GM19328 (cell line): ENCODE measurements around the gene IL1R1.

Experiments
- ATAC-seq: cut with Tn5 transposase; IDR thresholded peaks from one replicate; pipeline ENCODE4 v1.9.1; 2021; ENCODE audit warnings: mild to moderate bottlenecking, moderate library complexity; ENCODE audit not compliant: unreplicated experiment

The IL1R1 gene

GRCh38 chr2:102166189-102166845, 23.8 kb downstream of the IL1R1 start:
- no peak for ATAC-seq

- no peak for ATAC-seq
Measured at GRCh38 chr2:102168026-102168771, 25.7 kb downstream of the IL1R1 start.

- ATAC-seq: no peak
Measured at GRCh38 chr2:102171946-102172345, 29.4 kb downstream of the IL1R1 start.

GRCh38 chr2:102172745-102173144, 30.2 kb downstream of the IL1R1 start:
- no peak for ATAC-seq

DNA sequence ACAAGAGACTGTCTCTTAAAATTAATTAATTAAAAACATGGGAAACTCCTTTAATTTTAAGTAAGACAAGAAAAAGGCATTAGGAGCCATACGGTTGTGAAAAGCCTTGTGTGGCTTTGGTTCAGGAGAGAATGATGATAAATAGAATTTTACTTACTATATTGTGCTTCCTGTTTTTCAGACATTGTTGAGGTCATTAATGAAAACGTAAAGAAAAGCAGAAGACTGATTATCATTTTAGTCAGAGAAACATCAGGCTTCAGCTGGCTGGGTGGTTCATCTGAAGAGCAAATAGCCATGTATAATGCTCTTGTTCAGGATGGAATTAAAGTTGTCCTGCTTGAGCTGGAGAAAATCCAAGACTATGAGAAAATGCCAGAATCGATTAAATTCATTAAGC, 33.6 kb downstream of the IL1R1 start:
- no peak for ATAC-seq

DNA sequence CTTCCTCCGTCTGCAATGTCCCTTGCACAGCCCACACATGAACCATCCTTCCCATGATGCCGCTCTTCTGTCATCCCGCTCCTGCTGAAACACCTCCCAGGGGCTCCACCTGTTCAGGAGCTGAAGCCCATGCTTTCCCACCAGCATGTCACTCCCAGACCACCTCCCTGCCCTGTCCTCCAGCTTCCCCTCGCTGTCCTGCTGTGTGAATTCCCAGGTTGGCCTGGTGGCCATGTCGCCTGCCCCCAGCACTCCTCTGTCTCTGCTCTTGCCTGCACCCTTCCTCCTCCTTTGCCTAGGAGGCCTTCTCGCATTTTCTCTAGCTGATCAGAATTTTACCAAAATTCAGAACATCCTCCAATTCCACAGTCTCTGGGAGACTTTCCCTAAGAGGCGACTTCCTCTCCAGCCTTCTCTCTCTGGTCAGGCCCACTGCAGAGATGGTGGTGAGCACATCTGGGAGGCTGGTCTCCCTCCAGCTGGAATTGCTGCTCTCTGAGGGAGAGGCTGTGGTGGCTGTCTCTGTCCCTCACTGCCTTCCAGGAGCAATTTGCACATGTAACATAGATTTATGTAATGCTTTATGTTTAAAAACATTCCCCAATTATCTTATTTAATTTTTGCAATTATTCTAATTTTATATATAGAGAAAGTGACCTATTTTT, 35.4 kb downstream of the IL1R1 start:
- no peak for ATAC-seq

GRCh38 chr2:102179061-102179460, 36.5 kb downstream of the IL1R1 start:
- no peak for ATAC-seq

- ATAC-seq: no peak
Measured at GRCh38 chr2:102179788-102180686, 37.5 kb downstream of the IL1R1 start.

DNA sequence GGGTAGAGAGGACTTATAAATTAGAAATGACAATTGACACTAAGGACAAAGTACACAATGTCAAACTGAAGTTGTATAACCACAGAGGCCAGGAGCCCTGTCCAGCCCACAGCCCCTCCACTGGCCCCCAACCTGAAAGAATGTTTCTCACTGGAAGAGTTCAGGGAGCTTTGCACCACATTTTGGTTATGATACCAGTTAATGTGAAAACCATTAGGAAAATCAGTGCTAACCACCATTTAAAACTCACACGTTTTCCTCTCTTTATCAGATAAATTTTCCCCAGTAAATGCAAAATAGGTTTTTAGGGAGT, 38.1 kb downstream of the IL1R1 start:
- ATAC-seq: no peak

- no peak for ATAC-seq
Measured at GRCh38 chr2:102181376-102181775, 38.8 kb downstream of the IL1R1 start.

DNA sequence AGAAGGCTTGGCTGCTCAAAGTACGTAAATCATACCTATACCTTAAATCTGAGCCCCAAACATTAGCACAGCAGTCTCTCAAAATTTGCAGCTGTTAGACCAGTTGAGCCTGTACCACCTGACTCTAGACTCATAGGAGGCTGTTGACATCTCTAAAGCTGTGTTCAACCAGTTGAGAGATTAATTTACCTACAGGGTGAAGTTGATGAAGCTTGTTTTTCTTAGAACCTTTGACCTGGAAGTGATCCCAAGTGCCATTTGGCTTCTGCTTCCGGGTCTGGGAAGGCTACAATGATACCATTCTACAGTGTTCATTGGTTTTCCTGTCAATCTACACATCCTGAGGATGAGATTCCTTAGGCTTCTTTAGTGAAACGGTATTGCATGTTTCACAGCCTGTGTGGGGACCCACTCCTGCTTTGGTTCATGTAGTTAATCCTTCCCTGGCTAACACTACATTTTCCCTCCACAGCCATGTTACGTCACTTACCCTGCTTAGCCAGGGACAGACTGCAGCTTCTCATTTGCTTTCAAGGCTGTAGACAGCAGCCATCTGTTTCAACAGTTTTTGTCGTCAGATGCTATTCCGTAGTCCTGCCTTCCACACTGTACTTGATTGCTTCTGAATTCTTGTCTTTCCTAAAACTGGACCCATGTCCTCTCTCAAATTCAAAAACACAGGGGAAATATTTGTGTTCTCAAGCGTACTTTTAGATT, 39.5 kb downstream of the IL1R1 start:
- ATAC-seq: no peak

- no peak for ATAC-seq
Measured at GRCh38 chr2:102184018-102184417, 41.5 kb downstream of the IL1R1 start.

DNA sequence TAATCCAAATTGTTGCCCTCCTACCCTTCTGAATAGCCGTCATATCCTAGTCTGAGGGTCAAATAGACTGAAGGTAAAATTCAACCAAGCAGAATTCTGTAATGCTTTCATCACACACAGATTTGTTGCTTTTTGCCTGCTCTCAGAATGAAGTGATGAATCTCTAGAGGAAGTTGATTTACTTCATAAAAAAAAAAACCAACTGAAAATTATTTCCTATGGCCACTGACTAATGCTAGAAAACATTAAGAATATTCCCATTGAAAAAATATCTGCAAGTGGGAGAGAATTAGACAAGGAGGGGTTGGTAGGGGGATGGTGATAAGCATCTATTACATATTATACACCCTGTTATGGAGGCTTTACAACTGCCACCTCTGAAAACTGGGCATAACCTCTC, 42.0 kb downstream of the IL1R1 start:
- ATAC-seq: no peak

GRCh38 chr2:102185347-102185746, 42.8 kb downstream of the IL1R1 start:
- no peak for ATAC-seq

GRCh38 chr2:102186791-102187495, 44.4 kb downstream of the IL1R1 start, which contains the start of gene IL1RL2:
Gene IL1RL2 (plus strand): TSS chr2:102187023. CDS start chr2:102187868, 845 bp downstream.
- ATAC-seq: no peak

GRCh38 chr2:102187496-102188150, 45.1 kb downstream of the IL1R1 start:
- ATAC-seq: no peak

GRCh38 chr2:102190430-102191107, 48.0 kb downstream of the IL1R1 start:
- ATAC-seq: no peak

DNA sequence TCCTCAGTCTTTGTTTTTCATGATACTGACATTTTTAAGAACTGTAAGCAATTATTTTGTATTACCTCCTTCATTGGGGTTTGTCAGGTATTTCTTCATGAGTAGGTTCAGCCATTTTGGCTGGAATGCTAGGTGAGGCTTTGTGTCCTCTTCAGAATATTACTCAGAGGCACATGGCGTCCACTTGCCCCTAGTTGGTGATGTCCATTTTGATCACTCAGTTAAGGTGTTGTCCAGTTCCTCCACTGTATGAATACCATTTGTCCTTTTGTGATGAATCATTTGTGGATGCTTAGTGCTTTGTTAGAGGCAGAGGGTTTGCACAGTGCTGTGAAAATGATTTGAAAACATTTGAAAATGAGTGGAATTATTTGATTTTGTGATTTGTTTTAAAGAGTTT, 49.0 kb downstream of the IL1R1 start:
- no peak for ATAC-seq

DNA sequence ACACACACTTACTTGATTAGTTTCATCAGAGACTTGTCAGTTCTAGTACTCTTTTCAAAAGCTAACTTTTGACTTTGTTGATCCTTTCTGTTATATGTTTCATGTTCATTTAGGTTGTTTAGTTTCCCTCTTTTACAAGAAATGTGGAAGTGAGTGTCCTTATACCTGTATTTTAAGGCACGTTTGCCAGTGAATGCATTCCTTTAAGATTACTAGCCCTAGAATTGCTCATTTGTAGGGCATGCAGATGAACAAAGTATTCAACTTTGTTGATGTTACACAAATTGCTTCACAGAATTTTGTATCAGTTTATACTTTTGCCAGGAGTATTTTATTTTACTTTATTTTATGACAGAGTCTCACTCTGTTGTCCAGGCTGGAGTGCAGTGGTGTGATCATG, 50.5 kb downstream of the IL1R1 start:
- ATAC-seq: no peak
